Activated CD8-positive, alpha-beta T cell treated with anti-CD3 and anti-CD28 coated beads for 36 hours (primary cell): ENCODE measurements around the gene CSF1R. TPM values are rescaled to one million over a fixed set of nuclear protein-coding genes. Genes with fewer than 3 reads are reported as not detected.

Experiments used
- ATAC-seq: fragments of 200-7000 bp; cut with Tn5 transposase; one replicate; pipeline ENCODE4 v1.10.0; 2021; ENCODE audit warnings: mild to moderate bottlenecking, moderate library complexity
- CTCF ChIA-PET: fragments of 350-600 bp; sonication (Branson Sonifier 250); formaldehyde crosslinking; loops from one replicate; lab custom pipeline; 2021; ENCODE audit warnings: antibody characterized with exemption; lab: Charles Lee
- POLR2A ChIA-PET: fragments of 350-600 bp; sonication (Branson Sonifier 250); formaldehyde crosslinking; loops from one replicate; lab custom pipeline; 2021; ENCODE audit warnings: antibody characterized with exemption; lab: Charles Lee
- DNase-seq: peaks from one replicate; pipeline ENCODE4 v3.0.0-alpha.2; 2020
- H3K27ac Mint-ChIP-seq: one replicate; pipeline ENCODE4 v1.8.0; 2021; ENCODE audit warnings: mild to moderate bottlenecking, mixed read lengths
- H3K27me3 Mint-ChIP-seq: one replicate; pipeline ENCODE4 v1.8.0; 2021; ENCODE audit warnings: mixed read lengths
- H3K36me3 Mint-ChIP-seq: one replicate; pipeline ENCODE4 v1.8.0; 2021; ENCODE audit warnings: low read depth, mixed read lengths
- H3K4me1 Mint-ChIP-seq: one replicate; pipeline ENCODE4 v1.8.0; 2021; ENCODE audit warnings: low read depth, mixed read lengths
- H3K4me3 Mint-ChIP-seq: one replicate; pipeline ENCODE4 v1.8.0; 2021; ENCODE audit warnings: mild to moderate bottlenecking, moderate library complexity, mixed read lengths
- H3K9me3 Mint-ChIP-seq: one replicate; pipeline ENCODE4 v1.8.0; 2021; ENCODE audit warnings: mixed read lengths
- intact Hi-C: fragments of 100-400 bp; cut with micrococcal nuclease; formaldehyde crosslinking; loops from one replicate; pipeline ENCODE4 v1.10.0; 2022
- total RNA-seq, 2 experiments: library from RNA; stranded (reverse); gene quantifications; one replicate each; pipeline ENCODE4 v1.2.3, GENCODE V29; 2021
- TF ChIP-seq, protein P1 (sequence below): fragments of 200-600 bp; IDR thresholded peaks from one replicate; pipeline ENCODE4 v1.8.0; 2022; ENCODE audit warnings: antibody characterized with exemption, mild to moderate bottlenecking

The CSF1R gene
- total RNA-seq, 2 experiments from 2014 or later, result not detected

DNA sequence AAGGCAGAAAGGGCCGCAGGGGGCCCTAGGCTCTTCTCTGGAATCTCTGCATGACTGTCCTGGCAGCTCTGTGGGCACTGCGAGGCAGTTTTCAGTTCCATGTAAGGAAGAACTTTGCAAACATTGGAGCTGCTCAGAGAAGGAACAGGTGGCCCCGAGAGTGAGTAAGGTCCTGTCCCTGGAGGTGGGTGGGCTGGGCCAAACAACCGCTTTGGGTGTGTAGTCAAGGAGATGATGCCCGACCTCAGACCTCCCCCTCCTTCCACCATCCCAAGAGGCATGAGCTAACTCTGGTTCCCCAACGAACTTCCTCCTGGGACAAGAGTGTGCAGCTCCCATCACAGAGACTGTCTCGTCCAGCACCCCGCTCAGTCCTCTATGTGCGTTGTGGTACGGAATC, 20.5 kb downstream of the CSF1R start:
- Mint-ChIP-seq H3K4me3 (no peak overlapping the region), H3K27ac (no peak overlapping the region), H3K36me3 (no peaks in the 10 kb centered on the region), H3K27me3 (no peaks in the 10 kb centered on the region), H3K9me3 (no peaks in the 10 kb centered on the region), H3K4me1 (peaks cover 8% of the 10 kb centered on the region)
- no peak for DNase-seq
- no peak for ATAC-seq
- intact Hi-C loops, result no loop called here
- ChIA-PET POLR2A (interaction anchor here (1.4 kb wide), 2 partner anchors 11 to 65 kb away, joined by 3 to 4 read pairs; no protein-coding TSS in a partner anchor), CTCF (interaction anchor here (0.6 kb wide), 1 partner anchor 48 kb away, joined by 3 read pairs; no protein-coding TSS in a partner anchor)
- TF ChIP-seq, protein P1, sequence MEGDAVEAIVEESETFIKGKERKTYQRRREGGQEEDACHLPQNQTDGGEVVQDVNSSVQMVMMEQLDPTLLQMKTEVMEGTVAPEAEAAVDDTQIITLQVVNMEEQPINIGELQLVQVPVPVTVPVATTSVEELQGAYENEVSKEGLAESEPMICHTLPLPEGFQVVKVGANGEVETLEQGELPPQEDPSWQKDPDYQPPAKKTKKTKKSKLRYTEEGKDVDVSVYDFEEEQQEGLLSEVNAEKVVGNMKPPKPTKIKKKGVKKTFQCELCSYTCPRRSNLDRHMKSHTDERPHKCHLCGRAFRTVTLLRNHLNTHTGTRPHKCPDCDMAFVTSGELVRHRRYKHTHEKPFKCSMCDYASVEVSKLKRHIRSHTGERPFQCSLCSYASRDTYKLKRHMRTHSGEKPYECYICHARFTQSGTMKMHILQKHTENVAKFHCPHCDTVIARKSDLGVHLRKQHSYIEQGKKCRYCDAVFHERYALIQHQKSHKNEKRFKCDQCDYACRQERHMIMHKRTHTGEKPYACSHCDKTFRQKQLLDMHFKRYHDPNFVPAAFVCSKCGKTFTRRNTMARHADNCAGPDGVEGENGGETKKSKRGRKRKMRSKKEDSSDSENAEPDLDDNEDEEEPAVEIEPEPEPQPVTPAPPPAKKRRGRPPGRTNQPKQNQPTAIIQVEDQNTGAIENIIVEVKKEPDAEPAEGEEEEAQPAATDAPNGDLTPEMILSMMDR, result no peak

- TF ChIP-seq, protein P1, result no peak
- Mint-ChIP-seq H3K4me3 (no peak overlapping the region), H3K36me3 (no peaks in the 10 kb centered on the region), H3K27me3 (no peaks in the 10 kb centered on the region), H3K9me3 (no peaks in the 10 kb centered on the region), H3K27ac (no peak overlapping the region), H3K4me1 (peaks cover 8% of the 10 kb centered on the region)
- CTCF ChIA-PET, result no interaction called here
- intact Hi-C loops, result no loop called here
- ATAC-seq (no peak), DNase-seq (no peak)
- POLR2A ChIA-PET, result interaction anchor here (1.4 kb wide), 2 partner anchors 10 to 64 kb away, joined by 3 to 4 read pairs; no protein-coding TSS in a partner anchor
Observed at GRCh38 chr5:150065346-150065745, 21.0 kb downstream of the CSF1R start.

DNA sequence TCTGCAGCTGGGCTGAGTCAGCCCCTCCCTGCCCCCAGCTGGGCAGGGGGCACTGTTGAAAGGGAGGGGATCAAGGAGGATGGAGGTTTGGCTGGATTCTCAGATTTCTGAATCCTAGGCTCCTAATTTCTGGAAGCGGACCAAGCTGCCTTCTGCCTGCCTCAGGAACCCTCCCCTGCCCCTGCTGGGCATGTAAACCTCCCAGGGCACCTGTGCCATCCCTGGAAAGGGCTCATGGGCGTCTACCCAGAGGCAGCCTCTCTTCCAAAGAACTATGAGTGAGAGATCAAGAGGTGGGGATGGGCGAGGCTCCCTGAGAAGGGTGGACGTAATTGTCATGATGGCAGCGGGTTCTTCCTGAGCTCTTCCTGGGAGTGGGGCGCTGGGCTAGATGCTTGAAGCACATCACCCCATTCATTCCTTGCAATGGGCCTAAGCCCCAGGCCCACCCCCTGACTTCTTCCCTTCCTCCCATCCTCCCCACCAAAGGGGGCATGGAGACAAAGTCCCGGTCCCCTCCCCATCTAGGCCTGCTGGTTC, 21.6 kb downstream of the CSF1R start:
- Mint-ChIP-seq H3K4me3 (no peak overlapping the region), H3K27ac (no peak overlapping the region), H3K27me3 (no peaks in the 10 kb centered on the region), H3K9me3 (no peaks in the 10 kb centered on the region), H3K4me1 (peaks cover 8% of the 10 kb centered on the region), H3K36me3 (no peaks in the 10 kb centered on the region)
- CTCF ChIA-PET, result no interaction called here
- POLR2A ChIA-PET, result interaction anchor here (0.6 to 1.2 kb wide), 2 partner anchors 9 to 1717 kb away, joined by 3 read pairs; no protein-coding TSS in a partner anchor
- DNase-seq (no peak), ATAC-seq (no peak)
- TF ChIP-seq, protein P1, result no peak
- intact Hi-C loops, result no loop called here

DNA sequence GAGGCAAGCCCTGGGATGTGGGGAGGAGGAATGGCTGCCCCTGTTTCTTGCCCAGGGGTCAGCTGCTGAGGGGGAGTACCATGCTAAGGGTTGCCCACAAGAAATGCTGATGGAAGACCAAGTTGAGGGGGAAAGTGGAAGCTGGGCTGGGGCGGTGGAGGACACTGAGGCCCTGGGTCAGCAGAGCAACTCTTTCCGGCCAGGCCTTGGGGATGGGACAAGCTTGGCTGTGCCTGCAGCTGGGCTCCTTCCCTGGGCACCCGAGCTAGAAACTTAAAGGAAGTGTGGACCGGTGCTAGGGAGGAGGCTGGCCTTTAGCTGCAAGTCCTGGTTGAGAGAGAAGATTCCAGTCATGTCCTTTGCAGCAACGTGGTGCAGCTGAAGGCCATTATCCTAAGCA, 22.7 kb downstream of the CSF1R start:
- Mint-ChIP-seq H3K36me3 (no peaks in the 10 kb centered on the region), H3K4me3 (no peak overlapping the region), H3K4me1 (peaks cover 8% of the 10 kb centered on the region), H3K9me3 (no peaks in the 10 kb centered on the region), H3K27me3 (no peaks in the 10 kb centered on the region), H3K27ac (no peak overlapping the region)
- intact Hi-C loops, result no loop called here
- CTCF ChIA-PET, result interaction anchor here (1.0 kb wide), 1 partner anchor 73 kb away, joined by 3 read pairs; no protein-coding TSS in a partner anchor
- DNase-seq, result no peak
- TF ChIP-seq, protein P1, result no peak
- ATAC-seq, result no peak
- POLR2A ChIA-PET, result interaction anchor here (1.2 kb wide), 1 partner anchor 8 kb away, joined by 3 read pairs; no protein-coding TSS in a partner anchor

- POLR2A ChIA-PET, result no interaction called here
Observed at GRCh38 chr5:150062216-150062922, 24.0 kb downstream of the CSF1R start.

More at GRCh38 chr5:150062216-150062922, 24.0 kb downstream of the CSF1R start:
- DNase-seq, result no peak
- ATAC-seq, result no peak
- Mint-ChIP-seq H3K36me3 (no peaks in the 10 kb centered on the region), H3K4me3 (no peak overlapping the region), H3K4me1 (peaks cover 7% of the 10 kb centered on the region), H3K9me3 (no peaks in the 10 kb centered on the region), H3K27ac (no peak overlapping the region), H3K27me3 (no peaks in the 10 kb centered on the region)
- CTCF ChIA-PET, result no interaction called here
- TF ChIP-seq, protein P1, result no peak
- intact Hi-C loops, result no loop called here
